ENCODE results near the gene THADA.

DNA sequence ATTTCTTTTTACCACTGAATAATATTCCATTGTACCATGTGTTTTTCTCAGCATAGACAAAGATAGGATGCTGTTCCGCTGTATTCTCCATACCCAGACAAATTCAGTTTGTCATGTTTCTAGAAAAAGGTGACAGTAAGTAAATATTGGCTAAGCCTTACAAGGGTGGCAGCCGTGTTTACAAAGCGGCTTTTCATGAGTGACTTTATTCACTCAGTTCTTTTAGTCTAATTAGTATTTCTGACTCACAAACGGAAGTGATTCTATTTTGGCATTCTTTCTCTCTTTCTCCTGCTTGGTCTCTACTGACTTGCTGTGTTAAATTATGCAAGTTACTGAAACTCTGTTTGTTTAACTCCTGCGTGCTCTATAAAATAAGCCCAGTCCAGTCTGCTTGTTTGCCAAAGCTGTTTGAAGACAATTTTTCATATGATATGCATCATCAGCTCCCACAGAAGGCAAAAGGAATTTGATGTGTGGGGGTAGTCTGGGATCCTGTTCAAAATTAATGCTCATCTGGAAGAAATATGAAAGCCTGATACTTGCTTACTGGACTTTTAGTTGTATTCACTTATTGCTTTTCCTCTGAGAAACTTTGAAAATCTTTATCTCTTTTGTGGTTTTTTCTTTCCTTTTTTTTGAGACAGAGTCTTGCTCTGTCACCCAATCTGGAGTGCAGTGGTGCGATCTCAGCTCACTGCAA is 38.9 kb upstream of the THADA start:
- TF ChIP-seq CTCF (IDR thresholded peaks at IDR 0.05; ENCODE audit: low read depth, low read length) (no peak), EZH2phosphoT487 (IDR thresholded peaks at IDR 0.05; ENCODE audit: low read depth) (no peak)
